ENCODE results near the gene POLR1E.

DNA sequence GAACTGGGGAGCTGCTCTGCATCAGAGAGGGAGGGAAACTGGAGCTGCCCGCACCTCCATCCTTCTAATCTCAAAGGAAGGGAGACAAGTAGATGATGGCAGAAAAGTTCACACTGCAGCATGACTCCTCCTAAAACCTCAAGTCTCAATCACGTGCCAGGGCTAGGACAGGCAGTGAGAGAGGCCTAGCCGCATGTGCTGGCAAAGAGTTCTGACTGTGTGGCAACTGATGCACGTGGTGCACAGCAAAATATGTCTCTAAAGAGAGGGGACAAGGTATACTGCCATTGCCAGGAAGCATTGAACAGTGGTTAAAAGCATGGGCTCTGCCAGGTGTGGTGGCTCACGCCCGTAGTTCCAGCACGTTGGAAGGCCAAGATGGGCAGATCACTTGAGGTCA lies 52.4 kb downstream of the POLR1E start:
- TF ChIP-seq, protein P1, sequence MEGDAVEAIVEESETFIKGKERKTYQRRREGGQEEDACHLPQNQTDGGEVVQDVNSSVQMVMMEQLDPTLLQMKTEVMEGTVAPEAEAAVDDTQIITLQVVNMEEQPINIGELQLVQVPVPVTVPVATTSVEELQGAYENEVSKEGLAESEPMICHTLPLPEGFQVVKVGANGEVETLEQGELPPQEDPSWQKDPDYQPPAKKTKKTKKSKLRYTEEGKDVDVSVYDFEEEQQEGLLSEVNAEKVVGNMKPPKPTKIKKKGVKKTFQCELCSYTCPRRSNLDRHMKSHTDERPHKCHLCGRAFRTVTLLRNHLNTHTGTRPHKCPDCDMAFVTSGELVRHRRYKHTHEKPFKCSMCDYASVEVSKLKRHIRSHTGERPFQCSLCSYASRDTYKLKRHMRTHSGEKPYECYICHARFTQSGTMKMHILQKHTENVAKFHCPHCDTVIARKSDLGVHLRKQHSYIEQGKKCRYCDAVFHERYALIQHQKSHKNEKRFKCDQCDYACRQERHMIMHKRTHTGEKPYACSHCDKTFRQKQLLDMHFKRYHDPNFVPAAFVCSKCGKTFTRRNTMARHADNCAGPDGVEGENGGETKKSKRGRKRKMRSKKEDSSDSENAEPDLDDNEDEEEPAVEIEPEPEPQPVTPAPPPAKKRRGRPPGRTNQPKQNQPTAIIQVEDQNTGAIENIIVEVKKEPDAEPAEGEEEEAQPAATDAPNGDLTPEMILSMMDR (IDR thresholded peaks at IDR 0.05; ENCODE audit: borderline replicate concordance, extremely low read depth, low read length, poor library complexity, severe bottlenecking) = no peak
- TF ChIP-seq EZH2 (IDR thresholded peaks at IDR 0.05; ENCODE audit: borderline replicate concordance, low read depth, low read length, severe bottlenecking) = no peak

Measured in DND-41 (cell line).